Measurements from ENCODE around the gene ZMYND11. TPM values are rescaled to one million over a fixed set of nuclear protein-coding genes. Genes with fewer than 3 reads are reported as not detected.

The ZMYND11 gene
- polyA plus RNA-seq, 2 of the 4 experiments (the other 2 are of a cell fraction) = 47.7 to 99.7 TPM

GRCh38 chr10:297567-297966 lies 162.3 kb downstream of the ZMYND11 start:
- Histone ChIP-seq H3K4me3 (no peak overlapping the region), H3K27ac (peak overlapping the region; percentile 7 to 45; a peak in 3 of 6 replicates), H3K9me3 (no peaks in the 10 kb centered on the region), H3K4me1 (peaks cover 9% of the 10 kb centered on the region), H3K4me2 (peak overlapping the region; percentile 57)
- WGBS (ENCODE audit: missing lambda C conversion rate) = 50% methylated on average over 6 of the region's 6 CpGs
- ChIA-PET POLR2A (interaction anchor here (1.2 kb wide), 1 partner anchor 32 kb away, joined by 3 read pairs; no protein-coding TSS in a partner anchor), CTCF (no interaction called here)
- TF ChIP-seq FOSB (CRISPR knock-in tag; IDR thresholded peaks at IDR 0.05) = no peak
- no peak for TF ChIP-seq REST (IDR thresholded peaks at IDR 0.05)
- TF ChIP-seq RARB (CRISPR knock-in tag; IDR thresholded peaks at IDR 0.05) = no peak
- no peak for TF ChIP-seq FOSL2 (IDR thresholded peaks at IDR 0.05)
- no peak for TF ChIP-seq FOSL2 (CRISPR knock-in tag; IDR thresholded peaks at IDR 0.05)
- TF ChIP-seq MAFK (IDR thresholded peaks at IDR 0.05; ENCODE audit: partially characterized antibody) = no peak
- TF ChIP-seq MYC (IDR thresholded peaks at IDR 0.05; ENCODE audit: borderline replicate concordance, low read length) = no peak
- TF ChIP-seq MAX (IDR thresholded peaks at IDR 0.05) = no peak
- no peak for TF ChIP-seq TFCP2L1 (CRISPR knock-in tag; IDR thresholded peaks at IDR 0.05)
- no peak for TF ChIP-seq ELK1 (IDR thresholded peaks at IDR 0.05; ENCODE audit: low read depth, low read length)
- TF ChIP-seq HDAC2 (IDR thresholded peaks at IDR 0.05) = no peak
- no peak for TF ChIP-seq ESRRA (IDR thresholded peaks at IDR 0.05; ENCODE audit: borderline replicate concordance, low read length)
- no peak for TF ChIP-seq SREBF2 (IDR thresholded peaks at IDR 0.05)
- no peak for TF ChIP-seq POLR2AphosphoS2 (conservative IDR thresholded peaks at IDR 0.05; ENCODE audit: low read length)
- TF ChIP-seq MAZ (IDR thresholded peaks at IDR 0.05; ENCODE audit: borderline replicate concordance, low read depth, low read length) = no peak
- TF ChIP-seq HES2 (IDR thresholded peaks at IDR 0.05) = no peak
- ATAC-seq = peak in 1 of 2 experiments; percentile 53; a peak in 3 of 6 replicates
- no peak for FAIRE-seq
- no peak for DNase-seq (ENCODE audit: low read depth in 1 of 2, low spot score in 1 of 2)

GRCh38 chr10:298033-298432 lies 162.8 kb downstream of the ZMYND11 start:
- H3K9me3 ChIP-seq = no peaks in the 10 kb centered on the region
- H3K4me1 ChIP-seq = peaks cover 9% of the 10 kb centered on the region
- no peak for FAIRE-seq
- no peak overlapping the region for H3K4me3 ChIP-seq
- DNase-seq (ENCODE audit: low read depth in 1 of 2, low spot score in 1 of 2) = no peak
- H3K27ac ChIP-seq = no peak overlapping the region; a peak in 1 of 6 replicates
- 80% methylated on average over 9 of the region's 9 CpGs for WGBS (ENCODE audit: missing lambda C conversion rate)
- no peak overlapping the region; the same call in 2 of the 3 replicates for H3K4me2 ChIP-seq
- TF ChIP-seq MAFK (IDR thresholded peaks at IDR 0.05; ENCODE audit: partially characterized antibody) (peak; percentile 77), NR3C1 (IDR thresholded peaks at IDR 0.05) (no peak)
- POLR2A ChIA-PET = interaction anchor here (1.2 kb wide), 1 partner anchor 31 kb away, joined by 3 read pairs; no protein-coding TSS in a partner anchor
- CTCF ChIA-PET = no interaction called here
- ATAC-seq = no peak

GRCh38 chr10:299512-299911 lies 164.3 kb downstream of the ZMYND11 start:
- TF ChIP-seq TFCP2L1 (CRISPR knock-in tag; IDR thresholded peaks at IDR 0.05) (no peak), POLR2A (IDR thresholded peaks at IDR 0.05; ENCODE audit: low read length) (no peak), PBX3 (IDR thresholded peaks at IDR 0.05) (no peak), MAZ (IDR thresholded peaks at IDR 0.05; ENCODE audit: borderline replicate concordance, low read depth, low read length) (no peak), ZNF302 (CRISPR knock-in tag; IDR thresholded peaks at IDR 0.05) (no peak), USF2 (IDR thresholded peaks at IDR 0.05) (no peak), EP300 (IDR thresholded peaks at IDR 0.05) (no peak), NPAS2 (CRISPR knock-in tag; IDR thresholded peaks at IDR 0.05; ENCODE audit: borderline replicate concordance) (no peak), MAX (IDR thresholded peaks at IDR 0.05) (no peak), FOXS1 (CRISPR knock-in tag; IDR thresholded peaks at IDR 0.05) (no peak)
- POLR2A ChIA-PET = no interaction called here
- Histone ChIP-seq H3K4me3 (no peak overlapping the region), H3K27ac (no peak overlapping the region), H3K9me3 (no peaks in the 10 kb centered on the region), H3K4me2 (no peak overlapping the region), H3K4me1 (peaks cover 9% of the 10 kb centered on the region)
- CTCF ChIA-PET = no interaction called here
- FAIRE-seq = no peak
- 90% methylated on average over 2 of the region's 2 CpGs for WGBS (ENCODE audit: missing lambda C conversion rate)
- ATAC-seq = no peak
- no peak for DNase-seq (ENCODE audit: low read depth in 1 of 2, low spot score in 1 of 2)

Measured in A549 (cell line).